GM19043 (cell line): ENCODE measurements around the gene CREB1.
"Not testable (repeated sequence)": the region's sequence is repeated elsewhere in the genome, so short reads cannot be mapped to it uniquely, and the experiment has no call there.

ENCODE experiments used
- ATAC-seq: cut with Tn5 transposase; IDR thresholded peaks from one replicate; pipeline ENCODE4 v1.9.1; 2021; ENCODE audit warnings: low read depth; ENCODE audit not compliant: unreplicated experiment

Gene CREB1

GRCh38 chr2:207529330-207530159, at the start of gene CREB1:
Gene CREB1, plus strand, starts transcription at chr2:207529962. Its CDS starts 25,674 bp downstream, at chr2:207555636.
- ATAC-seq = peak; percentile 78

- no peak for ATAC-seq
These were observed 49.2 kb upstream of the CREB1 start for GRCh38 chr2:207480521-207481040.

- no peak for ATAC-seq
These were observed 47.8 kb upstream of the CREB1 start for GRCh38 chr2:207481924-207482323.

GRCh38 chr2:207482630-207483029, 47.1 kb upstream of the CREB1 start:
- ATAC-seq = no peak

GRCh38 chr2:207483066-207483465, 46.7 kb upstream of the CREB1 start:
- no peak for ATAC-seq

- no peak for ATAC-seq
These were observed 46.3 kb upstream of the CREB1 start for GRCh38 chr2:207483477-207483876.

- ATAC-seq = peak; percentile 74
These were observed 45.0 kb upstream of the CREB1 start for GRCh38 chr2:207484444-207485391.

- ATAC-seq = no peak
These were observed 42.0 kb upstream of the CREB1 start for GRCh38 chr2:207487650-207488311.

- ATAC-seq = no peak
These were observed 40.5 kb upstream of the CREB1 start for GRCh38 chr2:207489251-207489650.

- no peak for ATAC-seq
These were observed 39.3 kb upstream of the CREB1 start for GRCh38 chr2:207490441-207490840.

- no peak for ATAC-seq
These were observed 38.7 kb upstream of the CREB1 start for GRCh38 chr2:207491086-207491485.

- no peak for ATAC-seq
These were observed 37.8 kb upstream of the CREB1 start for GRCh38 chr2:207491956-207492355.

- no peak for ATAC-seq
These were observed 37.3 kb upstream of the CREB1 start for GRCh38 chr2:207492461-207492860.

GRCh38 chr2:207494137-207494536, 35.6 kb upstream of the CREB1 start:
- ATAC-seq = no peak

- not testable (repeated sequence) for ATAC-seq
These were observed 32.8 kb upstream of the CREB1 start for GRCh38 chr2:207496936-207497335.

GRCh38 chr2:207497596-207497995, 32.2 kb upstream of the CREB1 start:
- no peak for ATAC-seq

GRCh38 chr2:207498427-207498826, 31.3 kb upstream of the CREB1 start:
- no peak for ATAC-seq

- no peak for ATAC-seq
These were observed 30.6 kb upstream of the CREB1 start for GRCh38 chr2:207499114-207499513.

GRCh38 chr2:207501802-207502576, 27.8 kb upstream of the CREB1 start:
- no peak for ATAC-seq
